ENCODE data around the gene DPYSL5.

- TF ChIP-seq ZXDC (CRISPR knock-in tag; IDR thresholded peaks at IDR 0.05) (no peak), GLI4 (CRISPR knock-in tag; IDR thresholded peaks at IDR 0.05; ENCODE audit: borderline replicate concordance) (no peak), NFE2L2 (IDR thresholded peaks at IDR 0.05; ENCODE audit: low read length) (no peak), KAT7 (CRISPR knock-in tag; IDR thresholded peaks at IDR 0.05; ENCODE audit: borderline replicate concordance) (no peak), CBX5 (CRISPR knock-in tag; IDR thresholded peaks at IDR 0.05; ENCODE audit: borderline replicate concordance) (no peak), ZNF280B (CRISPR knock-in tag; IDR thresholded peaks at IDR 0.05; ENCODE audit: borderline replicate concordance) (no peak), USF2 (IDR thresholded peaks at IDR 0.05; ENCODE audit: low read depth, low read length) (no peak), USF2 (CRISPR knock-in tag; IDR thresholded peaks at IDR 0.05; ENCODE audit: borderline replicate concordance) (no peak), PBX3 (CRISPR knock-in tag; IDR thresholded peaks at IDR 0.05; ENCODE audit: borderline replicate concordance) (no peak), SMAD1 (CRISPR knock-in tag; IDR thresholded peaks at IDR 0.05; ENCODE audit: borderline replicate concordance, low read depth) (no peak), PAX8 (CRISPR knock-in tag; IDR thresholded peaks at IDR 0.05; ENCODE audit: borderline replicate concordance) (no peak), ETV6 (CRISPR knock-in tag; conservative IDR thresholded peaks at IDR 0.05) (no peak), ZNF331 (CRISPR knock-in tag; IDR thresholded peaks at IDR 0.05) (no peak), PREB (CRISPR knock-in tag; IDR thresholded peaks at IDR 0.05) (no peak), KDM5A (IDR thresholded peaks at IDR 0.05; ENCODE audit: borderline replicate concordance, low read length) (no peak)
Observed at GRCh38 chr2:26971911-26972786, 124.2 kb downstream of the DPYSL5 start.

All from HepG2 (cell line).